GM12891 (cell line): ENCODE measurements around the gene GPC5.

ENCODE experiments used
- DNase-seq: peaks from one replicate; pipeline ENCODE4 v3.0.0; 2011; ENCODE audit warnings: low spot score; ENCODE audit not compliant: insufficient read length
- FAIRE-seq: peaks from 2 replicates; lab custom pipeline; 2011; peaks lifted over from hg19 to GRCh38; lab: Jason Lieb, UNC
- PAX5 ChIP-seq: IDR thresholded peaks from 2 replicates; pipeline ENCODE4 v1.6.1; 2011; ENCODE audit warnings: low read length, moderate library complexity, mild to moderate bottlenecking; ENCODE audit not compliant: insufficient read depth, severe bottlenecking
- POLR2A ChIP-seq: IDR thresholded peaks from 2 replicates; pipeline ENCODE4 v1.6.1; 2011; ENCODE audit warnings: low read depth, low read length, control low read depth
- POLR2AphosphoS5 ChIP-seq: IDR thresholded peaks from 2 replicates; pipeline ENCODE4 v1.6.1; 2011; ENCODE audit warnings: low read depth, low read length, control low read depth
- POU2F2 ChIP-seq: IDR thresholded peaks from 2 replicates; pipeline ENCODE4 v1.6.1; 2011; ENCODE audit warnings: low read depth, mild to moderate bottlenecking, control low read depth, low read length, moderate library complexity
- SPI1 ChIP-seq: IDR thresholded peaks from 2 replicates; pipeline ENCODE4 v1.6.1; 2011; ENCODE audit warnings: low read depth, low read length, control low read depth
- TAF1 ChIP-seq: IDR thresholded peaks from 2 replicates; pipeline ENCODE4 v1.6.1; 2011; ENCODE audit warnings: low read depth, low read length, control low read depth

GPC5 gene

DNA sequence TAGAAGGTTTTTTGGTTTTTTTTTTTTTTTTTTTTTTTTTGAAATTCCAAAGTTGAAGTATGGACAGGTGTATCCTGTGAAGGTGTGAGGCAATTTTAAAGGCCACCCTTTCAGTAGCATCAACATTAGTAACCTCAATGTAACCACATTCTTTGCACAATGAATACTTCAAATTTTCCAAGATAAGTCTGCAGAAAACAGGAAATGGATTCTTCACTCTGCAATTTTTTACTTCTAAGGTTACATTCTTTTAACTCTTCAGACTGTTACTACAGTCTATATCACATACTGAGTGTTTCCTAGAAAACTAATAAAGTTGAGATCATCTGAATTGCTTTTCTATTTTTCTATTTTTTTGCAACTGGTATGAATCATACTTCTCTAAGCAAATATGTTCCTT lies 1259.1 kb downstream of the GPC5 start:
- DNase-seq (no peak), FAIRE-seq (no peak)
- TF ChIP-seq PAX5 (no peak), POU2F2 (no peak), TAF1 (no peak), POLR2A (no peak), SPI1 (no peak), POLR2AphosphoS5 (no peak)

DNA sequence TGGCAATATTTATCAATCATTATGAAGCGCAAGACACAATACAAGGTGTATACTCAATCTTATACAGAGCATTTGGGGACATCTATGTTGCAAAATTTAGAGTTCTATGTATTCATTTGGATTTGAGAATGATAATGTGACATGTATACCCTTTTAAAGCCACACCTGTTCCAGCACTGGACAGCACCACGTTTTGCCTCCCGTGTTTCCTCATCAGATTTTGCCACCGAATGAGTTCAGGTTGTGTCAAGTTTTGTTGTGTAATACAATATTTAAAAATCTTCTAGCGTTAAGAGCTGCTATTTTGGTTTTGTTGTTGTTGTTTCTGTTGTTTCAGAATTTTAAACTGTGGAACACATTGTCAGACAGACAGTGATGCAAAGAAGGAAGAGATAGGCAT lies 1259.9 kb downstream of the GPC5 start:
- TF ChIP-seq POLR2AphosphoS5 = no peak
- no peak for FAIRE-seq
- no peak for DNase-seq

DNA sequence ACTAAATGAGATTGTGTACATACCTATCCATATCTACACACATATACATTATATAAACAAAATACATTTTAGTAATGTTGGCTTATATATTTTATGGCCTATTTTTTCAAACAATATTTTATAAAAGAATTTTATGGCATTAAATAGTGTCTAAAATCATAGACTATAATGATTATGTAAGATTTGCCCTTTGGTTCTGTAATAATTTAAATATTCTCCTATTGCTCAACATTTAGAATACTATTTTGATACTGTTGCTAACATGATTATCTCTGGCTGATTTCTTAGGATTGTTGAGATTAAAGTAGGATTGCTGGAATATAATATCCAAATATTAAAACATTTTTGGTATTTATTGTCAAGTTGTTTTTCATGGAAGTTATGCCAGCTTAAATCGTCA lies 1263.0 kb downstream of the GPC5 start:
- TF ChIP-seq POU2F2 (no peak), PAX5 (no peak), POLR2A (no peak), POLR2AphosphoS5 (no peak), SPI1 (no peak), TAF1 (no peak)
- no peak for DNase-seq
- no peak for FAIRE-seq

DNA sequence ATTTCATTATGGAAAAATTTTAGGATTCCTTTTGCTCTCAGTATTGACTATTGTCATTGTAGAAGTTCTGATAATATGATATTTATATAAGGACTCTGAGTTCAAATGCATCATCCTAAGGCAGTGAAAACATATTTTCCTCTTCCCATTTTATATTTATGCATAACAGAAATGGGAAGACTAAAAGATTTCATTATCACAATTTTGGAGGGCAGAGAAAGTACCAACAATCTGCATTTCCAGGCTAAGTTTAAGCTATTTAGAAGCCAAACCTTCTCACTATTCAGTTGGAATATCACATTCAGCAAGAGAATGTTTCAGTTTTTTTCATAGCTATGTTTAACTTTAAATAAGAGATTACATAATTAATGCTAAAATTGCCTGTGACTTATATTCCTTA lies 1269.7 kb downstream of the GPC5 start:
- DNase-seq (no peak), FAIRE-seq (no peak)
- TF ChIP-seq POLR2AphosphoS5 = no peak
- no peak for TF ChIP-seq TAF1
- TF ChIP-seq POU2F2 = no peak
- TF ChIP-seq SPI1 = no peak
- TF ChIP-seq POLR2A = no peak
- no peak for TF ChIP-seq PAX5

DNA sequence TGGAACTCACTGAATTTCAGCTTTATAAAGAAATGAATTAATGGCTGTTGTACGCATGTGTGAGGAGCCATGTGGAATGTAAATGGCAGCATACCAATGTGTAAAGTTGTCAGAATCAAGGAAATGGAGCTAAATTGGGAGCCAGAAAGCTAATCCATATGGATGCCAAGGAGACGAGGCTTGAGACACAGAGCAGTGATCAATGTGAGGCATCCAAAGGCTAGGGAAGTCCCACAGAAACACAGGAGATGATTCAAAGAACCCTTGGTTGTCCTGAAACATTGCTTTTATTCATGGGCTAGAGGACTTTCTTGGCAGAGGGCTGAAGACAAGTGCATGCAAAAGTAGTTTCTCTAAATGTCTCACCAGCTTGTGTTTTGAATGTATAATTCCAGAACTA lies 1271.7 kb downstream of the GPC5 start:
- no peak for TF ChIP-seq POU2F2
- no peak for TF ChIP-seq POLR2A
- no peak for TF ChIP-seq TAF1
- no peak for TF ChIP-seq SPI1
- no peak for TF ChIP-seq PAX5
- no peak for TF ChIP-seq POLR2AphosphoS5
- FAIRE-seq = no peak
- no peak for DNase-seq

DNA sequence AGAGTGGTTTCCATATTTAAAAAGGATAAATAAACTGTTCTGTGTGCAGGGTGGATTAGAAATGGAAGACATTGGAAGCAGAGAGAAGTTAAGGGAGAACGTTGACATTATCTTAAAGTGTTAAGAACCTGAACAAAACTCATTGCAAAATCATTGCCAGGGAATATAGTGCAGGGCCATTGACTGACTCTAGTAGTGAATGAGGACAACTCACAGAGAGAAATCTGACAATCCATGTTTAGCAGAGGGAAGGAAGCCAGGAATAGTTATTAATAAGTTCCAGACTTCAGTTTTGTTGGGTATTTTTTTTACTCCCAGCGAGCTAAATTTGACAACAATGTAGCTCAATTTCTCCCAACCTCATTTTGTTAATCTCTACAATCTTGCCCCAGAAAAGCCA lies 1273.4 kb downstream of the GPC5 start:
- no peak for FAIRE-seq
- TF ChIP-seq POU2F2 (no peak), POLR2A (no peak), SPI1 (no peak), TAF1 (no peak), POLR2AphosphoS5 (no peak), PAX5 (no peak)
- no peak for DNase-seq

DNA sequence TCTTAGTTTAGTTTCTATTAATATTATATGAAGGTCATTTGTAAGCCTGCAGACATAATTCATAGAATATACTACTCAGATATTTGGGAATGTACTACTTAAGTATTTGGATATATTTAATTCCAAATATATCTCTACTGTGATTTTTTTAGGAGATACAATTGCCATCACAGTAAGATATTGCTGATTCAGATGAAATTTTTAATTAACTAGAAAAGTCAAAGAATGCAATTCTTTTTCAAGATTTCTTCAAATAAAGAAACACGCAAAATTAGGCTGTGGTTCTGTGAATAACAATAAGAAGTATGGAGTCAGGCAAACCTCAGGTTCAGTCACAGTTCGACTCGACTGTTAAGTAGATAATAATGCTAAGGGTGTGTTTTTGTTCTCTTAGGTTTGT lies 1277.8 kb downstream of the GPC5 start:
- FAIRE-seq = no peak
- DNase-seq = no peak
- no peak for TF ChIP-seq POU2F2
- TF ChIP-seq POLR2A = no peak
- TF ChIP-seq TAF1 = no peak
- no peak for TF ChIP-seq POLR2AphosphoS5
- no peak for TF ChIP-seq SPI1
- no peak for TF ChIP-seq PAX5

DNA sequence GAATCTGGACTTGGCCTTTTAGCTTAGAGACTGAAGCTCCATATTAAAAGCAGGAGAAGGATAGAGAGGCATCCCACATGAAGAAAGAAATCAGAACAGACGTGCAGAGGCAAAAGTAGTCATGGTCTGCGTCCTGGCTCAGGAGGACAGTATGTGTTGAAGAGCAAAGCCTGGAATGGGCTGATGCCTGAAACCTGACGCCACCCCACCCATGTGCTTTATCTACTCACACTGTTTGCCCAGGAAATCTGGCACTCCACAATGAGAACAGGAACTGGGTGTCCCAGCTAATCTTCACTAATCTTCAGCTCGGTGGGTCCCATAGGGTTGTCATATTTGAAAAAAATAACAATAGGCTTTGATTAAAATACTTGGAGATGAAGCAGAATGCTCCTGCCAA lies 1279.2 kb downstream of the GPC5 start:
- TF ChIP-seq POLR2A = no peak
- no peak for TF ChIP-seq SPI1
- TF ChIP-seq POU2F2 = no peak
- TF ChIP-seq POLR2AphosphoS5 = no peak
- TF ChIP-seq PAX5 = no peak
- no peak for TF ChIP-seq TAF1
- no peak for DNase-seq
- FAIRE-seq = no peak

DNA sequence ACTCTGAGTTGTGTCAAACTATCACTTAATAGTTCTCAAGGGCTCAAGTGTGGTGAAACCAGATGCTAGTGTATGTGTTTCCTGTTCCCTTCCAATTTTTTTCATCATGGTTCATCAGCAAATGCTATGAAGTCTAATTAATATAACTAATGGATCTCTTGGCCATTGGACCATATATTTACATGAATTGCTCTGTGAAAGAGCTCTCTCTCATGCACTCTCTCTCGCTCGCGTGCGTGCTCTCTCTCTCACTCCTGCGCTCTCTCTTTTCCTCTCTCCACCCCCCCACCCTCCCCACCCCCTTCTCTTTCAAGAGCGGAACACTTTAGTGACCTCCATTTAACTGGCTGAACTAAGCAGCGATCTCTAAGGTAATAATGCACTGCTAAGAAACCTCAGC lies 1281.2 kb downstream of the GPC5 start:
- FAIRE-seq (no peak), DNase-seq (no peak)

DNA sequence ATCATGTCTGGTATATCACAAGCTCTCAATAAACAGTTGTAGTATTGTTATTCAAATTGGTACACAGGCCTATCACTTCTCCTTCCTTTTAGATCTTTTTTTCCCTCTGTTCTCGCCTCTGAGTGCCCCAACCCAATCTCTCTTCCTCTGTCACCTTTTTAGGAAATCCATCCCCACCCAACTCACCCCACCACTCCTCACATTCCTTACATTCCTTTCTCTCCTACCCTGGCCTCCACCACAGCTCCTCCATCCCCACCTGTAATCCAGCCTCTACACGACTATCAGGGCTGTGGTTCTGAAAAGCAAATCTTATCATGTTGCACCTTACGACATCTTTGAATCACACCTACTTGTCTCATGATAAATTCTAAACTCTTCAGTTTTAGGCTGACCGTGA lies 1282.8 kb downstream of the GPC5 start:
- DNase-seq (no peak), FAIRE-seq (no peak)
- TF ChIP-seq TAF1 (no peak), POLR2AphosphoS5 (no peak), POU2F2 (no peak), SPI1 (no peak), POLR2A (no peak), PAX5 (no peak)

More for the DNA sequence above, 1281.2 kb downstream of the GPC5 start:
- no peak for TF ChIP-seq TAF1
- no peak for TF ChIP-seq PAX5
- no peak for TF ChIP-seq SPI1
- no peak for TF ChIP-seq POU2F2
- TF ChIP-seq POLR2A = no peak
- TF ChIP-seq POLR2AphosphoS5 = no peak
